B cell (primary cell): ENCODE results near the gene MARCHF10.

Experiments used
- CTCF ChIP-seq: fragments of 200-600 bp; IDR thresholded peaks from one replicate; pipeline ENCODE4 v1.8.0; 2022; ENCODE audit warnings: antibody characterized with exemption, mild to moderate bottlenecking
- EZH2 ChIP-seq: IDR thresholded peaks from 2 replicates; pipeline ENCODE4 v1.6.1; 2012; ENCODE audit warnings: borderline replicate concordance, low read depth, mild to moderate bottlenecking, moderate library complexity, low read length; ENCODE audit not compliant: insufficient read depth, poor library complexity, severe bottlenecking

GRCh38 chr17:62802561-62803205 is 5.4 kb downstream of the MARCHF10 start:
- no peak for TF ChIP-seq CTCF
- TF ChIP-seq EZH2, result no peak
